SK-N-SH treated with all-trans-retinoic acid at 6 μM for 48 hours (cell line): ENCODE results near the gene ELF1.
"Not testable (repeated sequence)": the region's sequence is repeated elsewhere in the genome, so short reads cannot be mapped to it uniquely, and the experiment has no call there.

Experiments
- ATAC-seq: fragments of 200-7000 bp; cut with Tn5 transposase; 3 replicates; pipeline ENCODE4 v1.9.1; 2020; ENCODE audit warnings: mild to moderate bottlenecking, moderate library complexity
- ARNTL ChIP-seq: fragments of 450-650 bp; formaldehyde crosslinking; IDR thresholded peaks from 2 replicates; pipeline ENCODE4 v1.5.0; 2020; ENCODE audit warnings: low read depth, mild to moderate bottlenecking, moderate library complexity, borderline replicate concordance
- BACH2 ChIP-seq: fragments of 250-450 bp; sonication (Bioruptor Pico); IDR thresholded peaks from 2 replicates; pipeline ENCODE4 v1.9.0; 2021; ENCODE audit warnings: mild to moderate bottlenecking, borderline replicate concordance
- ESRRG ChIP-seq: fragments of 250-450 bp; sonication (Bioruptor Pico); IDR thresholded peaks from 2 replicates; pipeline ENCODE4 v1.6.1; 2021; ENCODE audit warnings: mild to moderate bottlenecking
- GLIS3 ChIP-seq: fragments of 250-450 bp; sonication (Bioruptor Pico); IDR thresholded peaks from 2 replicates; pipeline ENCODE4 v1.5.0; 2020; ENCODE audit warnings: mild to moderate bottlenecking, moderate library complexity
- ISL1 ChIP-seq: fragments of 250-450 bp; sonication (Bioruptor Pico); IDR thresholded peaks from 2 replicates; pipeline ENCODE4 v2.1.2; 2022; ENCODE audit warnings: mild to moderate bottlenecking, moderate library complexity
- OSR1 ChIP-seq: fragments of 250-450 bp; sonication (Bioruptor Pico); IDR thresholded peaks from 2 replicates; pipeline ENCODE4 v1.8.0; 2022; ENCODE audit warnings: moderate library complexity, mild to moderate bottlenecking, inconsistent platforms
- PPARA ChIP-seq: fragments of 250-450 bp; sonication (Bioruptor Pico); IDR thresholded peaks from 2 replicates; pipeline ENCODE4 v1.5.0; 2020; ENCODE audit warnings: mild to moderate bottlenecking, borderline replicate concordance
- RARB ChIP-seq: fragments of 250-450 bp; sonication (Bioruptor Pico); IDR thresholded peaks from 2 replicates; pipeline ENCODE4 v1.8.0; 2021; ENCODE audit warnings: mild to moderate bottlenecking, moderate library complexity
- SNAI2 ChIP-seq: fragments of 250-450 bp; sonication (Bioruptor Pico); IDR thresholded peaks from 2 replicates; pipeline ENCODE4 v1.5.0; 2020; ENCODE audit warnings: mild to moderate bottlenecking, moderate library complexity
- TCF4 ChIP-seq: fragments of 250-450 bp; sonication (Bioruptor Pico); IDR thresholded peaks from 2 replicates; pipeline ENCODE4 v1.8.0; 2021; ENCODE audit warnings: mild to moderate bottlenecking, moderate library complexity, borderline replicate concordance
- TOX ChIP-seq: fragments of 250-450 bp; sonication (Bioruptor Pico); IDR thresholded peaks from 2 replicates; pipeline ENCODE4 v1.8.0; 2021; ENCODE audit warnings: mild to moderate bottlenecking, moderate library complexity, borderline replicate concordance
- TSHZ2 ChIP-seq: fragments of 250-450 bp; sonication (Bioruptor Pico); IDR thresholded peaks from 2 replicates; pipeline ENCODE4 v1.5.0; 2020; ENCODE audit warnings: mild to moderate bottlenecking, moderate library complexity
- ZC3H10 ChIP-seq: fragments of 250-450 bp; sonication (Bioruptor Pico); IDR thresholded peaks from 2 replicates; pipeline ENCODE4 v1.5.1; 2021; ENCODE audit warnings: mild to moderate bottlenecking, moderate library complexity
- ZFP3 ChIP-seq: fragments of 250-450 bp; sonication (Bioruptor Pico); IDR thresholded peaks from 2 replicates; pipeline ENCODE4 v1.5.0; 2020; ENCODE audit warnings: mild to moderate bottlenecking, moderate library complexity
- ZFP30 ChIP-seq: fragments of 450-650 bp; formaldehyde crosslinking; IDR thresholded peaks from 2 replicates; pipeline ENCODE4 v1.5.0; 2022; ENCODE audit warnings: mild to moderate bottlenecking, moderate library complexity
- ZNF565 ChIP-seq: fragments of 450-650 bp; formaldehyde crosslinking; conservative IDR thresholded peaks from 2 replicates; pipeline ENCODE4 v1.5.0; 2020; ENCODE audit warnings: low read depth, mild to moderate bottlenecking, moderate library complexity
- ZNF70 ChIP-seq: fragments of 450-650 bp; formaldehyde crosslinking; IDR thresholded peaks from 2 replicates; pipeline ENCODE4 v1.5.0; 2020; ENCODE audit warnings: mild to moderate bottlenecking, moderate library complexity
- ZNF8 ChIP-seq: fragments of 450-650 bp; formaldehyde crosslinking; IDR thresholded peaks from 2 replicates; pipeline ENCODE4 v1.5.0; 2020; ENCODE audit warnings: mild to moderate bottlenecking, moderate library complexity
- TF ChIP-seq, protein P1 (sequence below): fragments of 250-450 bp; sonication (Bioruptor Pico); IDR thresholded peaks from 2 replicates; pipeline ENCODE4 v1.5.1; 2020; ENCODE audit warnings: low read depth, mild to moderate bottlenecking, moderate library complexity
- TF ChIP-seq, protein P2 (sequence below): fragments of 250-450 bp; sonication (Bioruptor Pico); IDR thresholded peaks from 2 replicates; pipeline ENCODE4 v1.8.0; 2021; ENCODE audit warnings: low read depth, mild to moderate bottlenecking, moderate library complexity, borderline replicate concordance
- TF ChIP-seq, protein P3 (sequence below): fragments of 250-450 bp; sonication (Bioruptor Pico); IDR thresholded peaks from 2 replicates; pipeline ENCODE4 v1.8.0; 2020; ENCODE audit warnings: mild to moderate bottlenecking, moderate library complexity, borderline replicate concordance

The ELF1 gene

GRCh38 chr13:40920826-40921225 is 98.3 kb downstream of the ELF1 start:
- no peak for TF ChIP-seq ZNF70
- no peak for TF ChIP-seq ZNF8 (CRISPR knock-in tag)
- TF ChIP-seq OSR1 (CRISPR knock-in tag): no peak
- TF ChIP-seq, protein P1, sequence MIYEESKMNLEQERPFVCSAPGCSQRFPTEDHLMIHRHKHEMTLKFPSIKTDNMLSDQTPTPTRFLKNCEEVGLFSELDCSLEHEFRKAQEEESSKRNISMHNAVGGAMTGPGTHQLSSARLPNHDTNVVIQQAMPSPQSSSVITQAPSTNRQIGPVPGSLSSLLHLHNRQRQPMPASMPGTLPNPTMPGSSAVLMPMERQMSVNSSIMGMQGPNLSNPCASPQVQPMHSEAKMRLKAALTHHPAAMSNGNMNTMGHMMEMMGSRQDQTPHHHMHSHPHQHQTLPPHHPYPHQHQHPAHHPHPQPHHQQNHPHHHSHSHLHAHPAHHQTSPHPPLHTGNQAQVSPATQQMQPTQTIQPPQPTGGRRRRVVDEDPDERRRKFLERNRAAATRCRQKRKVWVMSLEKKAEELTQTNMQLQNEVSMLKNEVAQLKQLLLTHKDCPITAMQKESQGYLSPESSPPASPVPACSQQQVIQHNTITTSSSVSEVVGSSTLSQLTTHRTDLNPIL: no peak
- TF ChIP-seq ZC3H10: no peak
- no peak for TF ChIP-seq RARB (CRISPR knock-in tag)
- no peak for TF ChIP-seq ESRRG (CRISPR knock-in tag)
- no peak for TF ChIP-seq TOX (CRISPR knock-in tag)
- no peak for TF ChIP-seq ZFP30 (CRISPR knock-in tag)
- TF ChIP-seq BACH2: no peak
- TF ChIP-seq SNAI2 (CRISPR knock-in tag): no peak
- no peak for TF ChIP-seq TCF4 (CRISPR knock-in tag)
- TF ChIP-seq ZNF565: no peak
- TF ChIP-seq TSHZ2 (CRISPR knock-in tag): no peak
- TF ChIP-seq GLIS3 (CRISPR knock-in tag): no peak
- TF ChIP-seq ZFP3 (CRISPR knock-in tag): no peak
- TF ChIP-seq, protein P2, sequence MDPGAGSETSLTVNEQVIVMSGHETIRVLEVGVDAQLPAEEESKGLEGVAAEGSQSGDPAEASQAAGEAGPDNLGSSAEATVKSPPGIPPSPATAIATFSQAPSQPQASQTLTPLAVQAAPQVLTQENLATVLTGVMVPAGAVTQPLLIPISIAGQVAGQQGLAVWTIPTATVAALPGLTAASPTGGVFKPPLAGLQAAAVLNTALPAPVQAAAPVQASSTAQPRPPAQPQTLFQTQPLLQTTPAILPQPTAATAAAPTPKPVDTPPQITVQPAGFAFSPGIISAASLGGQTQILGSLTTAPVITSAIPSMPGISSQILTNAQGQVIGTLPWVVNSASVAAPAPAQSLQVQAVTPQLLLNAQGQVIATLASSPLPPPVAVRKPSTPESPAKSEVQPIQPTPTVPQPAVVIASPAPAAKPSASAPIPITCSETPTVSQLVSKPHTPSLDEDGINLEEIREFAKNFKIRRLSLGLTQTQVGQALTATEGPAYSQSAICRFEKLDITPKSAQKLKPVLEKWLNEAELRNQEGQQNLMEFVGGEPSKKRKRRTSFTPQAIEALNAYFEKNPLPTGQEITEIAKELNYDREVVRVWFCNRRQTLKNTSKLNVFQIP (CRISPR knock-in tag): no peak
- TF ChIP-seq ISL1 (CRISPR knock-in tag): no peak
- TF ChIP-seq PPARA: no peak
- peak; percentile 3; the same call in 1 of the 3 replicates for ATAC-seq

- ATAC-seq: not testable (repeated sequence)
Observed at GRCh38 chr13:40919901-40920300, 99.2 kb downstream of the ELF1 start.

DNA sequence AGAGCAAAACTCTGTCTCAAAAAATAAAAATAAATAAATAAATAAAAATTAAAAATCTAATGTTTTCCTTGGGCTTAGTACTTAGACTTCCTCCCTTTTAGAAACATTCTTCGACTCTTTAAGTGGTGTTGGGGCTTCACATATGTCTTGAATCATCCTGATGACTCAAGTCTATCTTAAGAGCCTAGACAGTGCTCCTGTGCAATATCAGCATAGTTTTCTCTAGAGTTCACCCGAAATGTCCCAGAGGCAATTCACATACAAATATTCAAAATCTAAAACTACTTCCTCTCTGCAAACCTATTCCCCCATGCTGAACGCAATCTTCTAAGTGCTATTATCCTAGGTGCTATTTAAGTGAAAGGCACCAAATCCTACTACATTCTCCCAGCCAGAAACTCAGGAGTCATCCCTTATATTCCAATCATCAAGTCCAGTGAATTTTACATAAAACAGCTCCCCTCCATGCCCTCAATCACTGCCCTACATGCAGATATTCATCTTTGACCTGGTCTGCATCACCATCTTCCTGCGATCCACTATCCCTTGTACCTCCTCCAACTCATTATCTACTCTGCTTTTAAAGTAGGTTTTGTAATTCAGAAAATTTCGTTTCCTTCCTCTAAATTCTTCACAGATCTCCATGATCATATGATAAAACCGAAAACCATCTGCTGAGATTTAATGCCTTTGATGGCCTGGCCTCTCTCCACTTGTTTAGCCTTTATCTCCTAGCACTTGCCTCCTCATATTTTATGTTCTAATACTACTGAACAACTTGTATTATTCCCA is 102.7 kb downstream of the ELF1 start:
- TF ChIP-seq TCF4 (CRISPR knock-in tag) (peak; percentile 82), BACH2 (no peak), ESRRG (CRISPR knock-in tag) (no peak), ARNTL (no peak), ISL1 (CRISPR knock-in tag) (peak; percentile 71), ZNF70 (peak; percentile 12; the same call in 1 of the 2 replicates), TOX (CRISPR knock-in tag) (no peak), OSR1 (CRISPR knock-in tag) (no peak), ZNF8 (CRISPR knock-in tag) (no peak), TSHZ2 (CRISPR knock-in tag) (0 out of 2 replicates have a peak, but pooled peaks have one; percentile 52)
- TF ChIP-seq, protein P3, sequence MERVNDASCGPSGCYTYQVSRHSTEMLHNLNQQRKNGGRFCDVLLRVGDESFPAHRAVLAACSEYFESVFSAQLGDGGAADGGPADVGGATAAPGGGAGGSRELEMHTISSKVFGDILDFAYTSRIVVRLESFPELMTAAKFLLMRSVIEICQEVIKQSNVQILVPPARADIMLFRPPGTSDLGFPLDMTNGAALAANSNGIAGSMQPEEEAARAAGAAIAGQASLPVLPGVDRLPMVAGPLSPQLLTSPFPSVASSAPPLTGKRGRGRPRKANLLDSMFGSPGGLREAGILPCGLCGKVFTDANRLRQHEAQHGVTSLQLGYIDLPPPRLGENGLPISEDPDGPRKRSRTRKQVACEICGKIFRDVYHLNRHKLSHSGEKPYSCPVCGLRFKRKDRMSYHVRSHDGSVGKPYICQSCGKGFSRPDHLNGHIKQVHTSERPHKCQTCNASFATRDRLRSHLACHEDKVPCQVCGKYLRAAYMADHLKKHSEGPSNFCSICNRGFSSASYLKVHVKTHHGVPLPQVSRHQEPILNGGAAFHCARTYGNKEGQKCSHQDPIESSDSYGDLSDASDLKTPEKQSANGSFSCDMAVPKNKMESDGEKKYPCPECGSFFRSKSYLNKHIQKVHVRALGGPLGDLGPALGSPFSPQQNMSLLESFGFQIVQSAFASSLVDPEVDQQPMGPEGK (CRISPR knock-in tag): no peak
- TF ChIP-seq, protein P1: 0 out of 2 replicates have a peak, but pooled peaks have one; percentile 5
- ATAC-seq: peak; percentile 78

DNA sequence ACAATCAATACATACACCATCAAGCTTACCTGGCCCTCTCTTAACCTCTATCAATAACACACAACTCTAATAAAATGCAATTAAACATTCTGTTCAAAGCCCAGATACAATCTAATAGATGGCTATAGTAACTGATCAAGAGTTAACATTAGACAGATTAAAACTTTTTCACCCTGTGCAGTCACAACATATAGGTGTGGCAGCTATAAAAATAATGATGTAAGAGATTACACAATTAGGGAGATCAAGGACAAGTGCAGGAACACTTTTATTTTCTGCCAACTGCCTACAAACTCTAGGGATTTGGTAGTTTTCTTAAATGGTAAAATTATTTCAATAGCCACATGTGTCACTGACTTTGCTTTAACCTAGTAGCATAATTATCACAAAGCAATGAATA is 104.3 kb downstream of the ELF1 start:
- not testable (repeated sequence) for ATAC-seq
